OCI-LY7 (cell line): ENCODE results near the gene GRIK2.
"Not testable (repeated sequence)": the region's sequence is repeated elsewhere in the genome, so short reads cannot be mapped to it uniquely, and the experiment has no call there.

Experiments used
- EZH2phosphoT487 ChIP-seq: fragments of 200-600 bp; sonication (generic); IDR thresholded peaks from 2 replicates; pipeline ENCODE4 v1.6.1; 2018; ENCODE audit warnings: low read depth, borderline replicate concordance, mild to moderate bottlenecking, mixed run types, antibody characterized with exemption, low read length, moderate library complexity, mixed read lengths
- TF ChIP-seq, protein P1 (sequence below): fragments of 200-600 bp; sonication (generic); conservative IDR thresholded peaks from 2 replicates; pipeline ENCODE4 v1.5.1; 2014; ENCODE audit warnings: mild to moderate bottlenecking, antibody characterized with exemption, low read length, moderate library complexity, mixed read lengths

DNA sequence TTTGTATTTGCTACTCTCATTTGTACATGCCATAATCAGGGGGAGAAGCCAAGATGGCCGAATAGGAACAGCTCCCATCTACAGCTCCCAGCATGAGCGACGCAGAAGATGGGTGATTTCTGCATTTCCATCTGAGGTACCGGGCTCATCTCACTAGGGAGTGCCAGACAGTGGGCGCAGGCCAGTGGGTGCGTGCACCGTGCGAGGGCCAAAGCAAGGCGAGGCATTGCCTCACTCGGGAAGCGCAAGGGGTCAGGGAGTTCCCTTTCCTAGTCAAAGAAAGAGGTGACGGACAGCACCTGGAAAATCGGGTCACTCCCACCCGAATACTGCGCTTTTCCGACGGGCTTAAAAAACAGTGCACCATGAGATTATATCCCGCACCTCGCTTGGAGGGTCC lies 694.7 kb downstream of the GRIK2 start:
- TF ChIP-seq, protein P1, sequence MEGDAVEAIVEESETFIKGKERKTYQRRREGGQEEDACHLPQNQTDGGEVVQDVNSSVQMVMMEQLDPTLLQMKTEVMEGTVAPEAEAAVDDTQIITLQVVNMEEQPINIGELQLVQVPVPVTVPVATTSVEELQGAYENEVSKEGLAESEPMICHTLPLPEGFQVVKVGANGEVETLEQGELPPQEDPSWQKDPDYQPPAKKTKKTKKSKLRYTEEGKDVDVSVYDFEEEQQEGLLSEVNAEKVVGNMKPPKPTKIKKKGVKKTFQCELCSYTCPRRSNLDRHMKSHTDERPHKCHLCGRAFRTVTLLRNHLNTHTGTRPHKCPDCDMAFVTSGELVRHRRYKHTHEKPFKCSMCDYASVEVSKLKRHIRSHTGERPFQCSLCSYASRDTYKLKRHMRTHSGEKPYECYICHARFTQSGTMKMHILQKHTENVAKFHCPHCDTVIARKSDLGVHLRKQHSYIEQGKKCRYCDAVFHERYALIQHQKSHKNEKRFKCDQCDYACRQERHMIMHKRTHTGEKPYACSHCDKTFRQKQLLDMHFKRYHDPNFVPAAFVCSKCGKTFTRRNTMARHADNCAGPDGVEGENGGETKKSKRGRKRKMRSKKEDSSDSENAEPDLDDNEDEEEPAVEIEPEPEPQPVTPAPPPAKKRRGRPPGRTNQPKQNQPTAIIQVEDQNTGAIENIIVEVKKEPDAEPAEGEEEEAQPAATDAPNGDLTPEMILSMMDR = not testable (repeated sequence)
- not testable (repeated sequence) for TF ChIP-seq EZH2phosphoT487
